HG02938 (cell line): Measurements from ENCODE around the gene MTCL1.

ENCODE experiments used
- ATAC-seq: cut with Tn5 transposase; IDR thresholded peaks from one replicate; pipeline ENCODE4 v1.9.1; 2021; ENCODE audit warnings: mild to moderate bottlenecking, moderate library complexity; ENCODE audit not compliant: unreplicated experiment

Gene MTCL1

DNA sequence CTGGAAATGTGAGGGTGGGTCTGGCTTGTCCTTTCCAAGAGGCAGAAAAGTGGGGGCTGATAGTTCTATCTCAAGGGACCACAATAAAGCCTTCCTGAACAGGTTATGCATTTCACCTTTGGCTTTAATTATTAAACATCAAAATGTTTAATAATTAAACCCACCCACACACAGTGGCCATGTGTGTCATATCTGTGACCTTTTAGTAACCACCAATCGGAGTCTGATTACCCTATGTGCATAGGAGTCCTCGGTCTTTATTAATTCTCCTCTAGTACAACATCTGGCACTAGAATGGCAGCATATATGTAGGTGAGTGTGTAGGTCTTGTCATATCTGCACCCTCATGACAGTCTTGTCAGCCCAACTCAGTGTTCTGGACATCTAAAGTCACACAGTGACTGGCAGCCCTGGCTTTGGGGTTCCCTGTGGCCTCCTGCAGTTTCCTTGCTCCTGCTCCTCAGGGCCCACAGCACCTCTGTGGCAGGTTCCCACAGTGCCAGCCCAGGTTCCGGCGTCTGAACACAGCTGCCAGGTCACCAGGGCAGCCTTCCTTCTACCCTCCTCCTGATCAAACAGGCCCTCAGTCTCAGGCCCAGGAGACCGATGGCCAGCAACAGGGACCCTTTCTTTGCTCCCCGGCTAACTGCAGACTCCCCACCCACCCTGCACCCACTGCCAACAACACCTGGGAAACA is 100.9 kb downstream of the MTCL1 start:
- no peak for ATAC-seq

DNA sequence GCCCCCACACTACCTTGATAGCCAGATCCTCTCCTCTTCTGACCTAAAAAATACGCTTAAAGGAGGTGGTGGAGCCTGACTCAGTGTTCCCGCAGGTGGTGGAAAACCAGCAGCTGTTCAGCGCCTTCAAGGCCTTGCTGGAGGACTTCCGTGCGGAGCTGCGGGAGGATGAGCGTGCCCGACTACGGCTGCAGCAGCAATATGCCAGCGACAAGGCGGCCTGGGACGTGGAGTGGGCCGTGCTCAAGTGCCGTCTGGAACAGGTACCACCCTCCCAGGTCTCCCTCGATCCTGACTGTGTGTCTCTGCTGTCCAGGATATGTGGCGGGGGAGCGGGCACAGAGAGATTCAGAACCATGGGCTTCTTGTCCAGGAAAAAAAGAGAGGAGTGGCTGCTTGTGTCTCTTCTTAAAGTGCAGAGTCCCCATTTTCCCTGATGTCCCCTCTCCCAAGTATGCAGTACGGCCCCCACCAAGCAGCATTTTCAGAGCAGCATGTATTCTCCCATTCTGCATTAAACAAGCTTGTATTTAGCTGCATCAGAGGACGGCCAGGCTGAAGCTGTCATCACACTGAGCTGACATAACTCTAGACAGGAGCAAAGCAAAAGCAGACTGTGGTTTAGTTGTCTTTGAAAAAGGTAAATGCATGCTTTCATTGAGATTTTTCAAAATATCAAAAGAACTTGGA is 101.6 kb downstream of the MTCL1 start:
- no peak for ATAC-seq

DNA sequence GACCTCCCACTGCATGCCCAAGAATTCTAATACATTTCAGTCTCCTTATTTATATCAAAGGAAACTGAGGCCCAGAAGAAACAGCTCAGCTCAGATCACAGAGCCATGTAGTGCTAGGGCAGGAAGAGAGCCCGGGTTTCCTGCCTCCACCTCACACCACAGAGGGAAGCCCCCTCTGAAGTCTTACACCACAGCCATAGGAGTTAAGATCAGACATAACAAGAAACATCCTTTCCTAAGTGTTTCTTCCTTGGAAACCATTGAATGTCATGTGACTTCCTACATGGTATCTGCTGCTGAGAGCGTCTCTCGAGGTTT is 102.1 kb downstream of the MTCL1 start:
- ATAC-seq = no peak

DNA sequence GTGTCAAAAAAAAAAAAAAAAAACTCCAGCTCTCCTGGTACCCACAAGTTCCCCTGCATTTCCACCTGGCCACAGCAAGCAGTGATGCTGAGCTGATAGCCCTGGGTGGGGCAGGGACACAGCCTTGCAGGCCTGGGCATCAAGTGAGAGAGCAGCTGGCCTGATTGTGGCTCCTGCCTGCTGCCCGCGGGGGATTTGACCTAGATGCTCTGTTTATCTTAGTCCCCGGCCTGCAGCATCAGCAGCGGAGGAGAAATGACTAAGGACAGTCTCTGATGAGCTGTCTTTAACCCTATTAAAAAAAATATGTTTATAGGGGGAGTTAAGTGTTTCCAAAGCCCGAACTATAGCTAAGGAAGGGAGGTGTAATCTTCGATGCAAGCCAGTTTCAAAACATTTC is 102.6 kb downstream of the MTCL1 start:
- ATAC-seq = no peak

GRCh38 chr18:8809514-8809913 is 104.2 kb downstream of the MTCL1 start:
- ATAC-seq = no peak

DNA sequence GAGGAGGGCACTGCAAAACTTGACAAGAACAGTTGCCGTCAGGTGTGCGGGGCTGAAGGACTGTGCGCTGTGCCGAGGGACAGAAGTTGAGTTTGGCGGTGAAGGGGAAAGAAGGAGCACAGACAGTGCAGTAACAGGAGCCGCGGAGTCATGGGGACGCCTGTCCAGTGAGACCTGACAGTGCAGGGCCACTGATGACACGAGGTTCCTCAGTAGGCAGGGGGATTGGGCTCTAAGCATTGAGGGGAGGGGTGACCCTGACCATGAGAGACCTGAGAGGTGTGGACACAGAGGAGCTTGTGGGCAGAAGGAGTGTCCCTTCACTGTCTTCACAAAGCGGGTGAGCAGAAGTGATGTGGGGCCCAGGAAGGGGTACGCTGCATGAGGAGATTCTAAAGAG is 104.8 kb downstream of the MTCL1 start:
- no peak for ATAC-seq

GRCh38 chr18:8811115-8811514 is 105.8 kb downstream of the MTCL1 start:
- no peak for ATAC-seq

DNA sequence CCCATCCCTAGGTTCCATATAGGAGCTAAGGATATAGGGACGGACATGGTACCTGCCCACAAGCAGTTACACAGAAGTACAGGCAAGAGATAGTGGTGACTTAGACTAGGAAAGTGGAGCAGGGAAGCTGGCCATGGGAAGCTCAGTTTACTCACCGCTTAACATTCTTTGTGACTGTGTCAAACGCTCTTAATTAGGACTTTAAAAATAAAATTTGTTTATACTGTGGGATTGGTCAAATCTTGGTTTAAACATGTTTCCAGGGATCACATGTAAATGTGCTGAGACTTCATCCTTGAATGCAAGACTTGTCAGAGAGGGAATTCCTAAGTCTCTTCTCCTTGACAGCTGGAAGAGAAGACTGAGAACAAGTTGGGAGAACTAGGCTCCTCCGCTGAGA is 107.3 kb downstream of the MTCL1 start:
- ATAC-seq = no peak

- no peak for ATAC-seq
These were observed 108.3 kb downstream of the MTCL1 start for GRCh38 chr18:8813611-8814010.

GRCh38 chr18:8814206-8814605 is 108.8 kb downstream of the MTCL1 start:
- no peak for ATAC-seq

DNA sequence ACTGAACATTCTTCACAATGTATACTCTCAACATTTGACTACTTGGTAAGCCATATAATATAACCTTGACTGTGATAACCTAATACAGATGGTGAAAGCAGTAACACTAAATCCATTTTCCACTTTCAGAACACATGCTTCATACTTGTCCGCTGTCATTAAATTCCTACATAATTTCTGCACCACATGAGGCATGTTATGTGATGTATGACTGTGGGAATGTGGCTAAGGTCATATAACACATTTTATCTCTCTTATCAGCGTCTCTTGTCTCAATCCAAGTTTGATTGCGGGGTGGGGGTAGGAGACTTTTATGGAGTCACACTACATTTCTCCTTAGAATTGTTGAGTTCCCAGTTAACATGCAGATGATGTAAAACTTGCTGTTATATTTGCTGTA is 110.9 kb downstream of the MTCL1 start:
- no peak for ATAC-seq

- no peak for ATAC-seq
These were observed 111.5 kb downstream of the MTCL1 start for GRCh38 chr18:8816816-8817215.

- no peak for ATAC-seq
These were observed 113.6 kb downstream of the MTCL1 start for GRCh38 chr18:8818982-8819381.

DNA sequence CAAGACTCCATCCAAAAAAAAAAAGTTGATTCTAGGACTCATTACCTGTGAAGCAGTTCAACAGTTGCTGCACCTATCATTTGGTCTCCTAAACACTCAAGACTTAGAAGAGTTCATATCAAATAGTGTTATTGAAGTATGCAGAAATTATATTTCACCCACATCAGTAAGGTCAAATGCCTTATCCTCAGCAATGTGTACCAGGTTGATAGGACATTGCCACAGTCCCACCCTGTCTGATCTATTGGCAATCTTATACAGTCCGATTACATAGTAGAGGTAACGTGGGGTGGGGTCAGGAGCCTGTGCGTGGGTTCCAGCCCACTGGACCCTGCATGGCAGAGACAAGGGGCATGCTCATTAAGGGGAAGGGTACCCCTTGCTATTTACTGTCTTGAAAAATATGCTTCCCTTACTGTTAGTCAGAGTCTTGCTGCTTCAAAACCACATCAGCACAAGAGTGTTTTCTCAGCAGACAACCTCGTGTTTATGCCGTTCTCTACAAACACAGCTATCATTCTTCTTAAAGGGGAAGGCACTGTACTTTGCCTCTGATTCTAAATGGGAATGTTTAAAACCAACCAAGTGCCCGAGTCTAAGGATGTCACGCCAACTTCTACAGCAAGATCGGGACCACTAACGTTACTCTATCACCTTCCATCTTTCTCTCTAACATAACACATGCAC is 115.2 kb downstream of the MTCL1 start:
- no peak for ATAC-seq

GRCh38 chr18:8821083-8821465 is 115.7 kb downstream of the MTCL1 start:
- no peak for ATAC-seq

- no peak for ATAC-seq
These were observed 116.2 kb downstream of the MTCL1 start for GRCh38 chr18:8821531-8821930.

DNA sequence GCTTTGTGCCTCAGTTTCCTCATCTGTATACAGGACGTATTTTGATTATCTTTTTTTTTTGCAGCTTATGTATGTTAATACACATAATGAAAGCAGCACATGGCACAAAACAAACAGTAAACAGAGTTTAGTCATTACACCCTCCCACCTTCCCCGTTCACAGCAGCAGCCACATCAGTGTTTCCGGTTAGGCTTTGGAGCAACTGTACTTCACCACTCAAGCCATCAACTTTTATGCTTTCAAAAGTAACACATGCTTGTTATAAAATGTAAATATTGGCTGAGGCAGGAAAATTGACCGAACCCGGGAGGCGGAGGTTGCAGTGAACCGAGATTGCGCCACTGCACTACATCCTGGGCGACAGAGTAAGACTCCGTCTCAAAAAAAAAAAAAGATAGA is 117.3 kb downstream of the MTCL1 start:
- ATAC-seq = no peak

DNA sequence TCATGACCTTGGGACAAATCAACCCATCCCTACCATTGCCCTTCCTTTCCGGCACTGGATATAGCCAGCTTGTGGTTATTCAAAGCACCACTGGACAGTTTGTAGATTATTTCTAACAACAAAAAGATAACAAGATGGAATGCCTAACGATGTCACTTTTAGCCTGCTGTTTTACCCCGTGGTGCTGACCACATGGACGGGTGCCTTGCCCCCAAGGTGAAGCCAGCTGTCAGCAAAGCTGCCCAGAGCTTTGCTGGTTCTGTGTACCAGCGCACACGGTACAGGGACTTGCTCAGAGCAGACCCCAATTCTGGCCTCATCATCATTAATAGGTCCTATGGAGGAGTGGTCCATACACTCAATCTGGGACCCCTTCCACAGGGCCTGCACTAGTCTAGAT is 118.2 kb downstream of the MTCL1 start:
- ATAC-seq = no peak

- no peak for ATAC-seq
These were observed 119.5 kb downstream of the MTCL1 start for GRCh38 chr18:8824846-8825245.

DNA sequence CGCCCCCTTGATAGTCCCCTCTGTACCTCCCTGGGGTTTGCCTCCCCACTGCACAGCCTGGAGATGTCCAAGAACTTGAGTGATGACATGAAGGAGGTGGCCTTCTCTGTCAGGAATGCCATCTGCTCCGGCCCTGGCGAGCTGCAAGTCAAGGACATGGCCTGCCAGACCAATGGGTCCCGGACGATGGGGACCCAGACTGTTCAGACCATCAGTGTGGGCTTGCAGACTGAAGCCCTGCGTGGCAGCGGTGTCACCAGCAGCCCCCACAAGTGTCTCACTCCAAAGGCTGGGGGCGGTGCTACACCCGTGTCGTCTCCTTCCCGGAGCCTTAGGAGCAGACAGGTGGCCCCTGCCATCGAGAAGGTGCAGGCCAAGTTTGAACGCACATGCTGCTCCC is 119.9 kb downstream of the MTCL1 start:
- ATAC-seq = no peak

- ATAC-seq = no peak
These were observed 120.5 kb downstream of the MTCL1 start for GRCh38 chr18:8825729-8826375.

- no peak for ATAC-seq
These were observed 121.2 kb downstream of the MTCL1 start for GRCh38 chr18:8826514-8826913.
